Measurements from ENCODE around the gene CAPN2. TPM values are rescaled to one million over a fixed set of nuclear protein-coding genes. Genes with fewer than 3 reads are reported as not detected.

Gene CAPN2
- total RNA-seq, 4 donors from 2014 or later: 134 to 155 (median 148) TPM

- peaks cover 43 to 63% of the 10 kb centered on the region in 2 donors for H3K4me1 ChIP-seq
- intact Hi-C loops (cut with DNase I): loop anchor here (5.0 kb wide), 1 partner anchor 37 kb away; no protein-coding TSS in a partner anchor
Observed at GRCh38 chr1:223710179-223711133, 1.9 kb upstream of the CAPN2 start.

GRCh38 chr1:223711173-223711572, 1.2 kb upstream of the CAPN2 start:
- H3K27me3 ChIP-seq: no peaks in the 10 kb centered on the region
- no peak overlapping the region for H3K27ac ChIP-seq
- intact Hi-C loops (cut with DNase I): loop anchor here (5.0 kb wide), 1 partner anchor 36 kb away; no protein-coding TSS in a partner anchor
- H3K4me1 ChIP-seq: peaks cover 46 to 64% of the 10 kb centered on the region in 2 donors
- TF ChIP-seq CTCF (IDR thresholded peaks at IDR 0.05) (no peak), POLR2A (IDR thresholded peaks at IDR 0.05) (no peak)
- no peaks in the 10 kb centered on the region for H3K9me3 ChIP-seq
- no peaks in the 10 kb centered on the region for H3K36me3 ChIP-seq
- no peak overlapping the region for H3K4me3 ChIP-seq (replicated peaks in 1 of 3)
- DNase-seq: no peak
- 88 to 90% methylated on average over 1 of the region's 1 CpG for WGBS, 2 donors

More at GRCh38 chr1:223710179-223711133, 1.9 kb upstream of the CAPN2 start:
- no peak overlapping the region for H3K4me3 ChIP-seq (replicated peaks in 1 of 3)
- no peak overlapping the region for H3K27ac ChIP-seq
- TF ChIP-seq POLR2A (IDR thresholded peaks at IDR 0.05) (no peak), CTCF (IDR thresholded peaks at IDR 0.05) (no peak)
- WGBS, 2 donors: 93 to 94% methylated on average over 12 of the region's 12 CpGs
- no peaks in the 10 kb centered on the region for H3K27me3 ChIP-seq
- no peak for DNase-seq
- no peaks in the 10 kb centered on the region for H3K36me3 ChIP-seq
- H3K9me3 ChIP-seq: no peaks in the 10 kb centered on the region

- Histone ChIP-seq H3K27me3 (no peaks in the 10 kb centered on the region), H3K9me3 (no peaks in the 10 kb centered on the region), H3K4me3 (replicated peaks in 1 of 3) (peak overlapping the region in 1 of 3 donors; percentile 75), H3K4me1 (peaks cover 44 to 64% of the 10 kb centered on the region in 2 donors), H3K27ac (peak overlapping the region; percentile 96 to 97 (median 96)), H3K36me3 (no peaks in the 10 kb centered on the region)
- no peak for TF ChIP-seq CTCF (IDR thresholded peaks at IDR 0.05)
- TF ChIP-seq POLR2A (IDR thresholded peaks at IDR 0.05): no peak
- no peak for DNase-seq
- 69 to 76% methylated on average over 15 of the region's 15 CpGs for WGBS, 2 donors
- intact Hi-C loops (cut with DNase I): loop anchor here (5.0 kb wide), 1 partner anchor 36 kb away; no protein-coding TSS in a partner anchor
Observed at GRCh38 chr1:223711747-223712193, 569 bp upstream of the CAPN2 start.

GRCh38 chr1:223712850-223713474, 623 bp downstream of the CAPN2 start:
- H3K4me1 ChIP-seq: peaks cover 34 to 53% of the 10 kb centered on the region in 2 donors
- WGBS, 2 donors: 4% methylated on average over 7 to 9 of the region's 40 CpGs

More at GRCh38 chr1:223712850-223713474, 623 bp downstream of the CAPN2 start:
- TF ChIP-seq POLR2A (IDR thresholded peaks at IDR 0.05): no peak
- no peak for TF ChIP-seq CTCF (IDR thresholded peaks at IDR 0.05)
- intact Hi-C loops (cut with DNase I): loop anchor here (5.0 kb wide), 1 partner anchor 34 kb away; no protein-coding TSS in a partner anchor
- H3K36me3 ChIP-seq: peaks cover 0 to 2% of the 10 kb centered on the region in 2 donors
- H3K4me3 ChIP-seq (replicated peaks in 1 of 3): peak overlapping the region; percentile 75 to 94 (median 82)
- H3K27me3 ChIP-seq: no peaks in the 10 kb centered on the region
- no peaks in the 10 kb centered on the region for H3K9me3 ChIP-seq
- peak overlapping the region; percentile 96 to 97 (median 96) for H3K27ac ChIP-seq
- peak; percentile 49 to 55 for DNase-seq
